IMR-90 (cell line): ENCODE results near the gene OTC. TPM values are rescaled to one million over a fixed set of nuclear protein-coding genes. Genes with fewer than 3 reads are reported as not detected.

Experiments used
- ATAC-seq: fragments of 200-7000 bp; cut with Tn5 transposase; 2 replicates; pipeline ENCODE4 v1.9.1; 2020; ENCODE audit warnings: low read depth, mild to moderate bottlenecking, moderate library complexity
- BruUV-seq: library from RNA; stranded (reverse); fragments of 400-500 nt; replicated peaks from 2 replicates; lab custom pipeline; 2021; lab: Mats Ljungman, UMichigan
- CTCF ChIA-PET: fragments of 300-600 bp; formaldehyde crosslinking; extraction: SDS; loops from one replicate; lab custom pipeline; 2021; ENCODE audit warnings: antibody characterized with exemption; lab: Yijun Ruan, JAX
- POLR2A ChIA-PET: fragments of 300-600 bp; sonication (Branson Sonifier 250); formaldehyde crosslinking; loops from one replicate; lab custom pipeline; 2022; ENCODE audit warnings: antibody characterized with exemption; ENCODE audit not compliant: unreplicated experiment; lab: Charles Lee
- DNase-seq: peaks from one replicate; pipeline ENCODE4 v3.0.0; 2013
- H2AFZ ChIP-seq: replicated peaks from 2 replicates; pipeline ENCODE3; 2013; ENCODE audit warnings: low read length, mild to moderate bottlenecking; ENCODE audit not compliant: poor library complexity
- H2AK5ac ChIP-seq: 2 replicates; pipeline ENCODE4 v1.6.1; 2013; ENCODE audit warnings: low read depth, low read length, inconsistent platforms
- H2AK9ac ChIP-seq: replicated peaks from 2 replicates; pipeline ENCODE3; 2013; ENCODE audit warnings: mild to moderate bottlenecking, low read depth, low read length, moderate library complexity; ENCODE audit not compliant: poor library complexity
- H2BK120ac ChIP-seq: 2 replicates; pipeline ENCODE4 v1.6.1; 2013; ENCODE audit warnings: low read depth, low read length, inconsistent platforms
- H2BK15ac ChIP-seq: 3 replicates; pipeline ENCODE4 v1.6.1; 2013; ENCODE audit warnings: low read depth, low read length, inconsistent platforms
- H2BK20ac ChIP-seq: 2 replicates; pipeline ENCODE4 v1.6.1; 2013; ENCODE audit warnings: low read depth, mild to moderate bottlenecking, inconsistent platforms, low read length, moderate library complexity
- H2BK5ac ChIP-seq: 2 replicates; pipeline ENCODE4 v1.6.1; 2013; ENCODE audit warnings: mild to moderate bottlenecking, low read depth, low read length, inconsistent platforms; ENCODE audit not compliant: poor library complexity, severe bottlenecking
- H3K14ac ChIP-seq: replicated peaks from 2 replicates; pipeline ENCODE4 v1.6.1; 2013; ENCODE audit warnings: low read depth, low read length, inconsistent platforms
- H3K18ac ChIP-seq: 2 replicates; pipeline ENCODE4 v1.6.1; 2013; ENCODE audit warnings: low read depth, low read length, control low read depth
- H3K23ac ChIP-seq: 2 replicates; pipeline ENCODE4 v1.6.1; 2013; ENCODE audit warnings: low read depth, low read length, inconsistent platforms
- H3K27ac ChIP-seq: 2 replicates; pipeline ENCODE4 v1.5.1; 2013; ENCODE audit warnings: mild to moderate bottlenecking, control low read depth, low read length; ENCODE audit not compliant: insufficient read depth
- H3K27me3 ChIP-seq: 2 replicates; pipeline ENCODE4 v1.6.1; 2013; ENCODE audit warnings: low read length; ENCODE audit not compliant: control insufficient read depth, insufficient read depth
- H3K36me3 ChIP-seq: 2 replicates; pipeline ENCODE4 v1.6.1; 2013; ENCODE audit warnings: low read length, mixed read lengths; ENCODE audit not compliant: control insufficient read depth, insufficient read depth
- H3K4ac ChIP-seq: 2 replicates; pipeline ENCODE4 v1.6.1; 2013; ENCODE audit warnings: low read depth, low read length, inconsistent platforms
- H3K4me1 ChIP-seq: 2 replicates; pipeline ENCODE4 v1.6.1; 2013; ENCODE audit warnings: low read length, mixed read lengths; ENCODE audit not compliant: control insufficient read depth, insufficient read depth
- H3K4me2 ChIP-seq: 2 replicates; pipeline ENCODE4 v1.6.1; 2013; ENCODE audit warnings: low read depth, mild to moderate bottlenecking, control low read depth, low read length, moderate library complexity
- H3K4me3 ChIP-seq: 2 replicates; pipeline ENCODE4 v1.5.1; 2013; ENCODE audit warnings: low read depth, mild to moderate bottlenecking, control low read depth, low read length, moderate library complexity; ENCODE audit not compliant: insufficient read depth
- H3K56ac ChIP-seq: 2 replicates; pipeline ENCODE4 v1.6.1; 2013; ENCODE audit warnings: low read length, inconsistent platforms; ENCODE audit not compliant: insufficient read depth; ENCODE audit errors: extremely low read depth
- H3K79me1 ChIP-seq, 2 experiments: 2 replicates each; pipeline ENCODE4 v1.6.1; 2013; ENCODE audit warnings: low read length in 2 of 2, inconsistent platforms in 1 of 2, low read depth in 1 of 2
- H3K9ac ChIP-seq: 2 replicates; pipeline ENCODE4 v1.6.1; 2013; ENCODE audit warnings: low read depth, low read length, control low read depth
- H3K9me1 ChIP-seq: 2 replicates; pipeline ENCODE4 v1.6.1; 2013; ENCODE audit warnings: low read length, inconsistent platforms; ENCODE audit not compliant: insufficient read depth
- H3K9me3 ChIP-seq: 2 replicates; pipeline ENCODE4 v1.6.1; 2013; ENCODE audit warnings: low read length; ENCODE audit not compliant: control insufficient read depth, insufficient read depth
- H4K20me1 ChIP-seq: 2 replicates; pipeline ENCODE4 v1.6.1; 2013; ENCODE audit warnings: low read length, inconsistent platforms; ENCODE audit not compliant: insufficient read depth
- H4K5ac ChIP-seq: 2 replicates; pipeline ENCODE4 v1.6.1; 2013; ENCODE audit warnings: mild to moderate bottlenecking, low read depth, low read length, control low read depth
- H4K8ac ChIP-seq, 2 experiments: 2 replicates each; pipeline ENCODE4 v1.6.1; 2013; ENCODE audit warnings: low read depth in 2 of 2, low read length in 2 of 2, control low read depth in 1 of 2, inconsistent platforms in 1 of 2
- H4K91ac ChIP-seq: 2 replicates; pipeline ENCODE4 v1.6.1; 2013; ENCODE audit warnings: low read depth, low read length, inconsistent platforms; ENCODE audit not compliant: insufficient read depth
- BHLHE40 ChIP-seq: fragments of 150-350 bp; IDR thresholded peaks from 2 replicates; pipeline ENCODE4 v1.6.1; 2016; ENCODE audit warnings: mild to moderate bottlenecking, low read depth, low read length
- CEBPB ChIP-seq: IDR thresholded peaks from 2 replicates; pipeline ENCODE4 v1.6.1; 2012; ENCODE audit warnings: low read depth, low read length, improper control_type of control experiment
- CHD1 ChIP-seq: IDR thresholded peaks from 2 replicates; pipeline ENCODE4 v1.6.1; 2012; ENCODE audit warnings: low read depth, low read length, improper control_type of control experiment
- FOS ChIP-seq: fragments of 150-350 bp; IDR thresholded peaks from 2 replicates; pipeline ENCODE4 v1.6.1; 2016; ENCODE audit warnings: low read depth, low read length
- MAFK ChIP-seq: IDR thresholded peaks from 2 replicates; pipeline ENCODE4 v1.6.1; 2012; ENCODE audit warnings: low read depth, low read length, improper control_type of control experiment
- MAZ ChIP-seq: IDR thresholded peaks from 2 replicates; pipeline ENCODE4 v1.6.1; 2012; ENCODE audit warnings: low read depth, mild to moderate bottlenecking, low read length, improper control_type of control experiment, moderate library complexity, borderline replicate concordance
- MXI1 ChIP-seq: IDR thresholded peaks from 2 replicates; pipeline ENCODE4 v1.6.1; 2012; ENCODE audit warnings: low read depth, mild to moderate bottlenecking, low read length, moderate library complexity, borderline replicate concordance
- NFE2L2 ChIP-seq: fragments of 150-350 bp; IDR thresholded peaks from 2 replicates; pipeline ENCODE4 v1.6.1; 2016; ENCODE audit warnings: low read depth, mild to moderate bottlenecking, low read length
- POLR2A ChIP-seq: IDR thresholded peaks from 2 replicates; pipeline ENCODE4 v1.6.1; 2012; ENCODE audit warnings: mild to moderate bottlenecking, low read depth, low read length
- RAD21 ChIP-seq: IDR thresholded peaks from 2 replicates; pipeline ENCODE4 v1.6.1; 2012; ENCODE audit warnings: low read length, improper control_type of control experiment
- RCOR1 ChIP-seq: IDR thresholded peaks from 2 replicates; pipeline ENCODE4 v1.6.1; 2012; ENCODE audit warnings: mild to moderate bottlenecking, low read length, improper control_type of control experiment; ENCODE audit not compliant: insufficient replicate concordance
- RFX5 ChIP-seq: IDR thresholded peaks from 2 replicates; pipeline ENCODE4 v1.8.0; 2012; ENCODE audit warnings: low read depth, mild to moderate bottlenecking, low read length, moderate library complexity
- SMC3 ChIP-seq: fragments of 150-350 bp; IDR thresholded peaks from 2 replicates; pipeline ENCODE4 v1.6.1; 2016; ENCODE audit warnings: low read depth, mild to moderate bottlenecking, antibody characterized with exemption, low read length, moderate library complexity
- WGBS, 2 experiments: methylation state at CpG; one replicate each; pipeline versions ENCODE4 v1.1.5 to v1.1.7; 2013; ENCODE audit warnings: missing lambda C conversion rate in 2 of 2; ENCODE audit not compliant: insufficient read length in 1 of 2; ENCODE audit errors: extremely low coverage in 2 of 2; 5-methylcytosine and 5-hydroxymethylcytosine counted together
- dilution Hi-C: fragments of 300-500 bp; cut with HindIII; formaldehyde crosslinking; loops from one replicate; pipeline ENCODE4 v1.14.3; 2018; ENCODE audit warnings: low sequenced_read_pairs; ENCODE audit not compliant: unreplicated experiment
- in situ Hi-C: fragments of 300-500 bp; cut with MboI; formaldehyde crosslinking; loops from 3 replicates; pipeline ENCODE4 v1.14.3; 2019; ENCODE audit warnings: low sequenced_read_pairs, inconsistent platforms, mixed read lengths
- intact Hi-C: fragments of 100-400 bp; cut with micrococcal nuclease; formaldehyde crosslinking; loops from 2 replicates; pipeline ENCODE4 v1.10.0; 2022
- polyA plus RNA-seq, 3 experiments: library from polyadenylated mRNA; depleted of rRNA; stranded (reverse); fragments of >200 nt; gene quantifications; 2 replicates each; pipeline ENCODE4 v1.2.3, GENCODE V29; 2012; ENCODE audit warnings: low replicate concordance in 1 of 3
- total RNA-seq: library from RNA; depleted of rRNA; stranded (reverse); fragments of >200 nt; gene quantifications from 2 replicates; pipeline ENCODE4 v1.2.3, GENCODE V29; 2012
- TF ChIP-seq, protein P1 (sequence below): conservative IDR thresholded peaks from 2 replicates; pipeline ENCODE4 v1.5.1; 2012; ENCODE audit warnings: mild to moderate bottlenecking, low read depth, low read length, improper control_type of control experiment
- TF ChIP-seq, protein P2 (sequence below): fragments of 150-350 bp; IDR thresholded peaks from 2 replicates; pipeline ENCODE4 v1.6.1; 2016; ENCODE audit warnings: low read depth, mild to moderate bottlenecking, low read length, moderate library complexity, borderline replicate concordance
- TF ChIP-seq, protein P3 (sequence below): fragments of 150-350 bp; IDR thresholded peaks from 2 replicates; pipeline ENCODE4 v1.6.1; 2017; ENCODE audit warnings: mild to moderate bottlenecking, antibody characterized with exemption, low read length, low read depth

The OTC gene
- total and polyA plus RNA-seq, 2 of the 4 experiments (the other 2 are of a cell fraction): not detected

DNA sequence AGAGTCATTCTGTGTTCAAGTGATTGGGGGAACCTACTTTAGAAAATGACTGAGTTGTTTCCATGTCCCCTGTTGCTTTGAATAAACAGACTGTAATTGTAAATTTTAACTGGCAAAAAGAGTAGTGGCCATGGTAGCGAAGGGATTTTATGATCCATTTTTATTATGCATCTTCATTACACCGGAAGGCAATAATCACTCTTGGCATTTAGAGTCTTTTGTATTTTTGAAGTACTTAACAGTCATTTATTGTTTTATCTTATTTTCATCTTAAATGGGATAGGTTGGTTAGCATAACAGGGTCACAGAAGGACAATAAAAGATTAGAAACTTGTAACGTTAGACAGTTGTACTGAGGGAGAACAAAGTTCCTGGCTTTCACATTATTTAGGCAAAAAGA, 11.0 kb upstream of the OTC start:
- no peak overlapping the region for H2AK9ac ChIP-seq
- H3K9ac ChIP-seq: no peak overlapping the region
- ChIA-PET POLR2A (no interaction called here), CTCF (no interaction called here)
- no peaks in the 10 kb centered on the region for H3K36me3 ChIP-seq
- no peak overlapping the region for H3K27ac ChIP-seq
- no peak overlapping the region for H3K23ac ChIP-seq
- no peaks in the 10 kb centered on the region for H3K4me1 ChIP-seq
- dilution Hi-C loops: no loop called here
- H4K20me1 ChIP-seq: no peaks in the 10 kb centered on the region
- no peaks in the 10 kb centered on the region for H3K9me1 ChIP-seq
- ATAC-seq: no peak
- H3K27me3 ChIP-seq: peaks cover 8% of the 10 kb centered on the region
- intact Hi-C loops: no loop called here
- in situ Hi-C loops: no loop called here
- TF ChIP-seq SMC3 (no peak), RFX5 (no peak), CHD1 (no peak), RCOR1 (no peak), FOS (no peak), MAZ (no peak), RAD21 (no peak), MXI1 (no peak), NFE2L2 (no peak), BHLHE40 (no peak), MAFK (no peak), POLR2A (no peak), CEBPB (no peak)
- TF ChIP-seq, protein P1, sequence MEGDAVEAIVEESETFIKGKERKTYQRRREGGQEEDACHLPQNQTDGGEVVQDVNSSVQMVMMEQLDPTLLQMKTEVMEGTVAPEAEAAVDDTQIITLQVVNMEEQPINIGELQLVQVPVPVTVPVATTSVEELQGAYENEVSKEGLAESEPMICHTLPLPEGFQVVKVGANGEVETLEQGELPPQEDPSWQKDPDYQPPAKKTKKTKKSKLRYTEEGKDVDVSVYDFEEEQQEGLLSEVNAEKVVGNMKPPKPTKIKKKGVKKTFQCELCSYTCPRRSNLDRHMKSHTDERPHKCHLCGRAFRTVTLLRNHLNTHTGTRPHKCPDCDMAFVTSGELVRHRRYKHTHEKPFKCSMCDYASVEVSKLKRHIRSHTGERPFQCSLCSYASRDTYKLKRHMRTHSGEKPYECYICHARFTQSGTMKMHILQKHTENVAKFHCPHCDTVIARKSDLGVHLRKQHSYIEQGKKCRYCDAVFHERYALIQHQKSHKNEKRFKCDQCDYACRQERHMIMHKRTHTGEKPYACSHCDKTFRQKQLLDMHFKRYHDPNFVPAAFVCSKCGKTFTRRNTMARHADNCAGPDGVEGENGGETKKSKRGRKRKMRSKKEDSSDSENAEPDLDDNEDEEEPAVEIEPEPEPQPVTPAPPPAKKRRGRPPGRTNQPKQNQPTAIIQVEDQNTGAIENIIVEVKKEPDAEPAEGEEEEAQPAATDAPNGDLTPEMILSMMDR: no peak
- TF ChIP-seq, protein P2, sequence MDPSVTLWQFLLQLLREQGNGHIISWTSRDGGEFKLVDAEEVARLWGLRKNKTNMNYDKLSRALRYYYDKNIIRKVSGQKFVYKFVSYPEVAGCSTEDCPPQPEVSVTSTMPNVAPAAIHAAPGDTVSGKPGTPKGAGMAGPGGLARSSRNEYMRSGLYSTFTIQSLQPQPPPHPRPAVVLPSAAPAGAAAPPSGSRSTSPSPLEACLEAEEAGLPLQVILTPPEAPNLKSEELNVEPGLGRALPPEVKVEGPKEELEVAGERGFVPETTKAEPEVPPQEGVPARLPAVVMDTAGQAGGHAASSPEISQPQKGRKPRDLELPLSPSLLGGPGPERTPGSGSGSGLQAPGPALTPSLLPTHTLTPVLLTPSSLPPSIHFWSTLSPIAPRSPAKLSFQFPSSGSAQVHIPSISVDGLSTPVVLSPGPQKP: no peak
- TF ChIP-seq, protein P3, sequence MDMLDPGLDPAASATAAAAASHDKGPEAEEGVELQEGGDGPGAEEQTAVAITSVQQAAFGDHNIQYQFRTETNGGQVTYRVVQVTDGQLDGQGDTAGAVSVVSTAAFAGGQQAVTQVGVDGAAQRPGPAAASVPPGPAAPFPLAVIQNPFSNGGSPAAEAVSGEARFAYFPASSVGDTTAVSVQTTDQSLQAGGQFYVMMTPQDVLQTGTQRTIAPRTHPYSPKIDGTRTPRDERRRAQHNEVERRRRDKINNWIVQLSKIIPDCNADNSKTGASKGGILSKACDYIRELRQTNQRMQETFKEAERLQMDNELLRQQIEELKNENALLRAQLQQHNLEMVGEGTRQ: no peak
- H3K56ac ChIP-seq: no peak overlapping the region
- H3K4ac ChIP-seq: no peak overlapping the region
- no peaks in the 10 kb centered on the region for H3K9me3 ChIP-seq
- H3K14ac ChIP-seq: no peak overlapping the region
- no peak overlapping the region for H4K91ac ChIP-seq
- no peak overlapping the region for H4K8ac ChIP-seq
- no CpG with 5 or more reads among the region's 3 CpGs for WGBS, 2 experiments
- H3K79me1 ChIP-seq: no peaks in the 10 kb centered on the region
- H3K4me3 ChIP-seq: no peak overlapping the region
- no peak overlapping the region for H2BK15ac ChIP-seq
- no peak overlapping the region for H2AK5ac ChIP-seq
- H2BK5ac ChIP-seq: no peak overlapping the region
- H2BK20ac ChIP-seq: no peak overlapping the region
- H3K18ac ChIP-seq: no peak overlapping the region
- no TSS peak for BruUV-seq
- DNase-seq: no peak
- H3K4me2 ChIP-seq: no peak overlapping the region
- no peak overlapping the region for H2AFZ ChIP-seq
- no peak overlapping the region for H2BK120ac ChIP-seq
- no peak overlapping the region for H4K5ac ChIP-seq
